Measurements from ENCODE around the gene RHOH. TPM values are rescaled to one million over a fixed set of nuclear protein-coding genes. Genes with fewer than 3 reads are reported as not detected.
A peak's percentile ranks its signal among the peaks of the same experiment; 100 is the strongest.

RHOH gene
- total and polyA plus RNA-seq, 10 of the 15 experiments (the other 5 are each of a cell fraction or from before 2014, with no cell fraction given), result 46.5 to 120 (median 57.9) TPM

- TF ChIP-seq RB1 (IDR thresholded peaks at IDR 0.05; ENCODE audit: borderline replicate concordance), result no peak
- no peak; a peak in 1 of 4 replicates for TF ChIP-seq IKZF2 (IDR thresholded peaks at IDR 0.05)
- no peak for TF ChIP-seq E2F8 (IDR thresholded peaks at IDR 0.05; ENCODE audit: low read depth, partially characterized antibody)
- 0 out of 2 replicates have a peak, but pooled peaks have one; percentile 5 for TF ChIP-seq LARP7 (IDR thresholded peaks at IDR 0.05)
- no peak for TF ChIP-seq TCF12 (IDR thresholded peaks at IDR 0.05; ENCODE audit: low read depth, low read length)
- TF ChIP-seq, protein P1, sequence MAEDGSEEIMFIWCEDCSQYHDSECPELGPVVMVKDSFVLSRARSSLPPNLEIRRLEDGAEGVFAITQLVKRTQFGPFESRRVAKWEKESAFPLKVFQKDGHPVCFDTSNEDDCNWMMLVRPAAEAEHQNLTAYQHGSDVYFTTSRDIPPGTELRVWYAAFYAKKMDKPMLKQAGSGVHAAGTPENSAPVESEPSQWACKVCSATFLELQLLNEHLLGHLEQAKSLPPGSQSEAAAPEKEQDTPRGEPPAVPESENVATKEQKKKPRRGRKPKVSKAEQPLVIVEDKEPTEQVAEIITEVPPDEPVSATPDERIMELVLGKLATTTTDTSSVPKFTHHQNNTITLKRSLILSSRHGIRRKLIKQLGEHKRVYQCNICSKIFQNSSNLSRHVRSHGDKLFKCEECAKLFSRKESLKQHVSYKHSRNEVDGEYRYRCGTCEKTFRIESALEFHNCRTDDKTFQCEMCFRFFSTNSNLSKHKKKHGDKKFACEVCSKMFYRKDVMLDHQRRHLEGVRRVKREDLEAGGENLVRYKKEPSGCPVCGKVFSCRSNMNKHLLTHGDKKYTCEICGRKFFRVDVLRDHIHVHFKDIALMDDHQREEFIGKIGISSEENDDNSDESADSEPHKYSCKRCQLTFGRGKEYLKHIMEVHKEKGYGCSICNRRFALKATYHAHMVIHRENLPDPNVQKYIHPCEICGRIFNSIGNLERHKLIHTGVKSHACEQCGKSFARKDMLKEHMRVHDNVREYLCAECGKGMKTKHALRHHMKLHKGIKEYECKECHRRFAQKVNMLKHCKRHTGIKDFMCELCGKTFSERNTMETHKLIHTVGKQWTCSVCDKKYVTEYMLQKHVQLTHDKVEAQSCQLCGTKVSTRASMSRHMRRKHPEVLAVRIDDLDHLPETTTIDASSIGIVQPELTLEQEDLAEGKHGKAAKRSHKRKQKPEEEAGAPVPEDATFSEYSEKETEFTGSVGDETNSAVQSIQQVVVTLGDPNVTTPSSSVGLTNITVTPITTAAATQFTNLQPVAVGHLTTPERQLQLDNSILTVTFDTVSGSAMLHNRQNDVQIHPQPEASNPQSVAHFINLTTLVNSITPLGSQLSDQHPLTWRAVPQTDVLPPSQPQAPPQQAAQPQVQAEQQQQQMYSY (CRISPR knock-in tag; IDR thresholded peaks at IDR 0.05), result 0 out of 2 replicates have a peak, but pooled peaks have one; percentile 63
- TF ChIP-seq, protein P2, sequence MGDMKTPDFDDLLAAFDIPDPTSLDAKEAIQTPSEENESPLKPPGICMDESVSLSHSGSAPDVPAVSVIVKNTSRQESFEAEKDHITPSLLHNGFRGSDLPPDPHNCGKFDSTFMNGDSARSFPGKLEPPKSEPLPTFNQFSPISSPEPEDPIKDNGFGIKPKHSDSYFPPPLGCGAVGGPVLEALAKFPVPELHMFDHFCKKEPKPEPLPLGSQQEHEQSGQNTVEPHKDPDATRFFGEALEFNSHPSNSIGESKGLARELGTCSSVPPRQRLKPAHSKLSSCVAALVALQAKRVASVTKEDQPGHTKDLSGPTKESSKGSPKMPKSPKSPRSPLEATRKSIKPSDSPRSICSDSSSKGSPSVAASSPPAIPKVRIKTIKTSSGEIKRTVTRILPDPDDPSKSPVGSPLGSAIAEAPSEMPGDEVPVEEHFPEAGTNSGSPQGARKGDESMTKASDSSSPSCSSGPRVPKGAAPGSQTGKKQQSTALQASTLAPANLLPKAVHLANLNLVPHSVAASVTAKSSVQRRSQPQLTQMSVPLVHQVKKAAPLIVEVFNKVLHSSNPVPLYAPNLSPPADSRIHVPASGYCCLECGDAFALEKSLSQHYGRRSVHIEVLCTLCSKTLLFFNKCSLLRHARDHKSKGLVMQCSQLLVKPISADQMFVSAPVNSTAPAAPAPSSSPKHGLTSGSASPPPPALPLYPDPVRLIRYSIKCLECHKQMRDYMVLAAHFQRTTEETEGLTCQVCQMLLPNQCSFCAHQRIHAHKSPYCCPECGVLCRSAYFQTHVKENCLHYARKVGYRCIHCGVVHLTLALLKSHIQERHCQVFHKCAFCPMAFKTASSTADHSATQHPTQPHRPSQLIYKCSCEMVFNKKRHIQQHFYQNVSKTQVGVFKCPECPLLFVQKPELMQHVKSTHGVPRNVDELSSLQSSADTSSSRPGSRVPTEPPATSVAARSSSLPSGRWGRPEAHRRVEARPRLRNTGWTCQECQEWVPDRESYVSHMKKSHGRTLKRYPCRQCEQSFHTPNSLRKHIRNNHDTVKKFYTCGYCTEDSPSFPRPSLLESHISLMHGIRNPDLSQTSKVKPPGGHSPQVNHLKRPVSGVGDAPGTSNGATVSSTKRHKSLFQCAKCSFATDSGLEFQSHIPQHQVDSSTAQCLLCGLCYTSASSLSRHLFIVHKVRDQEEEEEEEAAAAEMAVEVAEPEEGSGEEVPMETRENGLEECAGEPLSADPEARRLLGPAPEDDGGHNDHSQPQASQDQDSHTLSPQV (IDR thresholded peaks at IDR 0.05), result no peak
- TF ChIP-seq WRNIP1 (IDR thresholded peaks at IDR 0.05; ENCODE audit: borderline replicate concordance, low read depth, low read length), result peak; percentile 85; the same call in 1 of the 2 replicates
- TF ChIP-seq ZNF622 (IDR thresholded peaks at IDR 0.05), result no peak
- TF ChIP-seq SUZ12 (IDR thresholded peaks at IDR 0.05; ENCODE audit: unreplicated experiment), result no peak
These were observed 2.4 kb downstream of the RHOH start (continued) for GRCh38 chr4:40199179-40199670.

Measured in GM12878 (cell line).